AG04450 (cell line): ENCODE data around the gene AMOTL2. TPM values are rescaled to one million over a fixed set of nuclear protein-coding genes. Genes with fewer than 3 reads are reported as not detected.

Experiments
- CTCF ChIA-PET: fragments of 300-600, 350-600 bp; formaldehyde crosslinking; extraction: SDS; loops from one replicate; lab custom pipeline; 2022; ENCODE audit warnings: antibody characterized with exemption, inconsistent platforms; lab: Charles Lee
- POLR2A ChIA-PET: fragments of 350-600 bp; formaldehyde crosslinking; extraction: SDS; loops from one replicate; lab custom pipeline; 2021; ENCODE audit warnings: antibody characterized with exemption, inconsistent platforms; lab: Yijun Ruan, JAX
- DNase-seq: peaks from one replicate; pipeline ENCODE4 v3.0.0-alpha.2; 2011; ENCODE audit warnings: low read depth, low spot score
- H3K27ac ChIP-seq: one replicate; pipeline ENCODE4 v1.5.1; 2012; ENCODE audit warnings: low read depth, low read length, control low read depth
- H3K27me3 ChIP-seq: one replicate; pipeline ENCODE4 v1.6.0; 2012; ENCODE audit warnings: low read length; ENCODE audit not compliant: control insufficient read depth, insufficient read depth
- H3K4me3 ChIP-seq: 2 replicates; pipeline ENCODE4 v1.5.1; 2011; ENCODE audit warnings: mild to moderate bottlenecking, low read depth, low read length, control low read depth
- H3K9me3 ChIP-seq: 2 replicates; pipeline ENCODE4 v1.5.1; 2012; ENCODE audit warnings: low read length; ENCODE audit not compliant: control insufficient read depth, insufficient read depth
- polyA plus RNA-seq: library from polyadenylated mRNA; depleted of rRNA; stranded (reverse); fragments of >200 nt; gene quantifications from 2 replicates; pipeline ENCODE4 v1.2.3, GENCODE V29; 2011
- TF ChIP-seq, protein P1 (sequence below): IDR thresholded peaks from 2 replicates; pipeline ENCODE4 v1.5.1; 2011; ENCODE audit warnings: low read depth, low read length, control low read depth, inconsistent platforms

AMOTL2 gene
- polyA plus RNA-seq, 1 experiment, result 74.5 TPM

DNA sequence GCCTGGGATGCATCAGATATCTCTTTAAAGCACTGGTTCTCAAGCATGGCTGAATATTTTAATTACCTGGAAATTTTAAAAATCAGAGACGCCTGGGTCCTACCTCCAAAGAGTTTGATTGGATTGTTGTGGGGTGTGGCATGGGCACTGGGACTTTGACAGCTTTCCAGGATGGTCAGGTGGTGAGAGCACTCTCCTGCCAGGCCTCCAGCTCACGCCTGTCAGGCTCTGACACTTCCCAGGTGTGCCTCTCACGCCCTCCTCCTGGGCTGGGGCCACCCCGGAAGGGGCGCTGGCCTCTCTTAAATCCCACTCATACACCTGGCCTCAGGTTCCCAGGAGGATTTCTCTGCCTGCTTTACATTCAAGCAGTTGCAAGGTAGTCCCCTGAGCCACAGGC lies 48.5 kb downstream of the AMOTL2 start:
- H3K27me3 ChIP-seq, result no peaks in the 10 kb centered on the region
- no peaks in the 10 kb centered on the region; the same call in 1 of the 2 replicates for H3K9me3 ChIP-seq
- no peak for DNase-seq
- TF ChIP-seq, protein P1, sequence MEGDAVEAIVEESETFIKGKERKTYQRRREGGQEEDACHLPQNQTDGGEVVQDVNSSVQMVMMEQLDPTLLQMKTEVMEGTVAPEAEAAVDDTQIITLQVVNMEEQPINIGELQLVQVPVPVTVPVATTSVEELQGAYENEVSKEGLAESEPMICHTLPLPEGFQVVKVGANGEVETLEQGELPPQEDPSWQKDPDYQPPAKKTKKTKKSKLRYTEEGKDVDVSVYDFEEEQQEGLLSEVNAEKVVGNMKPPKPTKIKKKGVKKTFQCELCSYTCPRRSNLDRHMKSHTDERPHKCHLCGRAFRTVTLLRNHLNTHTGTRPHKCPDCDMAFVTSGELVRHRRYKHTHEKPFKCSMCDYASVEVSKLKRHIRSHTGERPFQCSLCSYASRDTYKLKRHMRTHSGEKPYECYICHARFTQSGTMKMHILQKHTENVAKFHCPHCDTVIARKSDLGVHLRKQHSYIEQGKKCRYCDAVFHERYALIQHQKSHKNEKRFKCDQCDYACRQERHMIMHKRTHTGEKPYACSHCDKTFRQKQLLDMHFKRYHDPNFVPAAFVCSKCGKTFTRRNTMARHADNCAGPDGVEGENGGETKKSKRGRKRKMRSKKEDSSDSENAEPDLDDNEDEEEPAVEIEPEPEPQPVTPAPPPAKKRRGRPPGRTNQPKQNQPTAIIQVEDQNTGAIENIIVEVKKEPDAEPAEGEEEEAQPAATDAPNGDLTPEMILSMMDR, result no peak
- CTCF ChIA-PET, result no interaction called here
- H3K27ac ChIP-seq, result peak overlapping the region; percentile 99
- no peak overlapping the region for H3K4me3 ChIP-seq
- POLR2A ChIA-PET, result interaction anchor here (0.6 to 3.7 kb wide), 6 partner anchors 10 to 47 kb away, joined by 3 to 14 read pairs (median 4); no protein-coding TSS in a partner anchor

GRCh38 chr3:134325061-134325705 lies 49.1 kb downstream of the AMOTL2 start:
- Histone ChIP-seq H3K27me3 (no peaks in the 10 kb centered on the region), H3K27ac (no peak overlapping the region), H3K9me3 (no peaks in the 10 kb centered on the region; the same call in 1 of the 2 replicates), H3K4me3 (no peak overlapping the region)
- DNase-seq, result no peak
- TF ChIP-seq, protein P1, result no peak
- POLR2A ChIA-PET, result interaction anchor here (0.6 to 3.7 kb wide), 5 partner anchors 12 to 47 kb away, joined by 3 to 14 read pairs (median 4); no protein-coding TSS in a partner anchor
- CTCF ChIA-PET, result no interaction called here

DNA sequence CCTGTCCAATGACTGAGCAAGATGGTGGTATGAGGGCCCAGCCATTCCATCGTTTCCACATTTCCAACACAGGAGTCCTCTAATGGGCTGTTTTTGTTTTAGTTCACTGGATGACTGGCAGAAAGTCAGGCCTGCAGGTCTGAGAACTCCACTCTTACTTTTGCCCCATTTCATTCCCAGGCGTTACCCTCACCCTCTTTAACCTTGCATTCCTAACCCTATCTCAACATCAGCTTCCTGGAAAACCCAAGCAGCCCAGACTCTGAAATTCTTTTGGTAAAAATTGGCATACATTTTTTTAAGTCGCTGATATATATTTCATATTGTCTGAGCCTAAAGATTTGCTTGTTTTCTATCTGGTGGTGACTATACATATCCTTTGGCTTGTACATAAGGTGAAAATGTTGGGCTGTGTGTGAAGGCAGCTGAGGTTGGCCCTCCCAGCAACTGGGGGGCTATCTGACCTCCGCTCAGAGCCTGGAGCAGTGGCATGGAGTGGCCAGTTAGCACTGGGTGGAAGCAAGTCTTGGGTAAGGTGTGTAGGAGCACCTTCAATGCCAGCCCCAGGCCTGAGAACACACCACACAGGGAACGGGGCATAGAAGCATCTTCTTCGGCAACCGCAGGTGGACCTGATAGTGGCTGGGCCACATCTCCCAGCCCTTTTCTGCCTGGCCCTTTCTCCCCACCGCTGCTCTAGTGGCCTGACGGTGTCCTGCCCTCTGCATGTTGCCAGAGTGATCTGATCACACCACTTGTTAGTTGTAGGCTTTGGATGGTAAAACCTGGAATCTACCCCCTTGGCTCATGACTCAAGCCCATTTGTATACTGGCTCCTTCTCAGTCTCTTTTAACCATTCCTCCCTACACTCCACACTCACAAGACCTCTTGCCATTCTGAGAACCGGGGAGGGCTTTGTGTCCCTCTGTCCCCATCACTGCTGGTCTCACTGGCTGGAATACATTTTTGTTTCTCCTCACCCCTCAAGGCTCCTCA lies 50.0 kb downstream of the AMOTL2 start:
- no peak overlapping the region for H3K27ac ChIP-seq
- no peaks in the 10 kb centered on the region; the same call in 1 of the 2 replicates for H3K9me3 ChIP-seq
- H3K27me3 ChIP-seq, result no peaks in the 10 kb centered on the region
- CTCF ChIA-PET, result interaction anchor here (1.3 kb wide), 1 partner anchor 149 kb away, joined by 5 read pairs; no protein-coding TSS in a partner anchor
- H3K4me3 ChIP-seq, result no peak overlapping the region
- POLR2A ChIA-PET, result interaction anchor here (1.4 to 1.6 kb wide), 2 partner anchors 34 to 43 kb away, joined by 3 to 4 read pairs; no protein-coding TSS in a partner anchor
- no peak for DNase-seq
- TF ChIP-seq, protein P1, result no peak

GRCh38 chr3:134322286-134322685 lies 52.0 kb downstream of the AMOTL2 start:
- ChIA-PET CTCF (interaction anchor here (0.6 to 1.7 kb wide), 5 partner anchors 14 to 151 kb away, joined by 3 to 4 read pairs (median 4); no protein-coding TSS in a partner anchor), POLR2A (interaction anchor here (1.6 to 1.8 kb wide), 2 partner anchors 36 to 42 kb away, joined by 4 to 12 read pairs; no protein-coding TSS in a partner anchor)
- TF ChIP-seq, protein P1, result no peak
- Histone ChIP-seq H3K27ac (no peak overlapping the region), H3K9me3 (no peaks in the 10 kb centered on the region; the same call in 1 of the 2 replicates), H3K4me3 (no peak overlapping the region), H3K27me3 (no peaks in the 10 kb centered on the region)
- DNase-seq, result no peak
